Measurements from ENCODE around the gene FBXL5.

Gene FBXL5

DNA sequence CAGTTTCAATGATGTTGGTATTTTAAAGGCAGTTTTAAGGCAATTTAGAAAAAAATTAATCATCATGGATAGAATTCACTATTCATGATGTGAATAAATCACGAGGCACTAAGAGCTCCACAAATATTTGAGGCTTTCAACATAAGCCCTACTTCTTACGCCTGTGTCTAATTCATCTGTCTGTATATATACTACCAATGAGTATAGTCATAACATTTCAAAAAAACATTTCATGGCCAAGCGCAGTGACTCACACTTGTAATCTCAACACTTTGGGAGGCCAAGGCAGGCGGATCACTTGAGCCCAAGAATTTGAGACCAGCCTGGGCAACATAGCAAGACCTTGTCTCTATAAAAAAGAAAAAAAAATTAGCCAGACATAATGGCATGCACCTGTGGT is 56.5 kb downstream of the FBXL5 start:
- Histone ChIP-seq H3K4ac (ENCODE audit: low read length) (no peak overlapping the region), H2BK5ac (ENCODE audit: low read length) (no peak overlapping the region), H3K79me1 (ENCODE audit: low read depth, low read length) (no peaks in the 10 kb centered on the region), H2BK15ac (ENCODE audit: low read length) (no peak overlapping the region), H3K36me3 (replicated peaks in 1 of 2; ENCODE audit: control insufficient read depth in 2 of 2, insufficient read depth in 2 of 2, low read length in 2 of 2) (peaks cover 2 to 75% of the 10 kb centered on the region in 2 donors), H3K4me2 (ENCODE audit: insufficient read depth, low read length, poor library complexity, severe bottlenecking) (no peak overlapping the region), H3K18ac (ENCODE audit: low read length) (no peak overlapping the region), H3K4me1 (ENCODE audit: control insufficient read depth in 2 of 2, insufficient read depth in 1 of 2, low read depth in 1 of 2, low read length in 2 of 2) (peaks cover 0 to 2% of the 10 kb centered on the region in 2 donors), H4K91ac (ENCODE audit: low read depth, low read length, poor library complexity) (no peak overlapping the region), H2AK5ac (ENCODE audit: low read depth, low read length) (no peak overlapping the region), H2BK12ac (ENCODE audit: low read length) (no peak overlapping the region), H3K27me3 (ENCODE audit: control insufficient read depth in 3 of 3, insufficient read depth in 3 of 3, low read depth in 1 of 3, low read length in 3 of 3) (no peaks in the 10 kb centered on the region), H3K9ac (ENCODE audit: low read depth, low read length, poor library complexity) (no peak overlapping the region), H3K9me3 (replicated peaks in 1 of 2; ENCODE audit: control insufficient read depth in 2 of 2, insufficient read depth in 1 of 2, low read depth in 1 of 2, low read length in 2 of 2) (peaks cover 0 to 13% of the 10 kb centered on the region in 2 donors), H2BK120ac (ENCODE audit: low read depth, low read length) (no peak overlapping the region), H2AFZ (ENCODE audit: low read length) (no peak overlapping the region), H3K4me3 (ENCODE audit: low read length in 2 of 2) (no peak overlapping the region), H3K27ac (replicated peaks; ENCODE audit: low read length) (no peak overlapping the region), H3K23ac (ENCODE audit: low read depth, low read length, poor library complexity) (no peak overlapping the region), H3K14ac (ENCODE audit: low read length) (no peak overlapping the region), H4K8ac (ENCODE audit: low read depth, low read length) (no peak overlapping the region)
- no peak for DNase-seq (ENCODE audit: low spot score)
- WGBS, 2 donors (ENCODE audit: extremely low coverage in 2 of 2, insufficient read length in 2 of 2, insufficient replicate concordance in 1 of 2): no CpG with 5 or more reads among the region's 4 CpGs

DNA sequence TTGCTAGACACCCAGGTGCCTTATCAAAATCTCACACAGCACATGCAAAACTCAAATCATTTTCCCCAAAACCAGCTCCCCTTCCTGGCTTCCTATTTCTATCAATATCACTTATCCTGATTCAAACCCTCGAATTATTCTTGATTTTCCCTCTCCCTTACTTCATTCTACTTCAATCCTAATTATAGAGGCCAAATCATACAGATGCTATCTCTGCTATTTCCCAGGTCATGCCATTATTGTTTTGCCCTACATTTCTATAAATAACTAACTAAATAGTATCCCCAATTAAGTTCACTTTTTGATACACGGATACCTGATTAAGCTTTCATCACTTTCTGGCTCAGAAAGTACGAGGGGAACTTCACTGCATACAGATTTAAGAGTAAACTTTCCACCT is 62.4 kb downstream of the FBXL5 start:
- Histone ChIP-seq H3K4me2 (ENCODE audit: insufficient read depth, low read length, poor library complexity, severe bottlenecking) (no peak overlapping the region), H3K27me3 (ENCODE audit: control insufficient read depth in 3 of 3, insufficient read depth in 3 of 3, low read depth in 1 of 3, low read length in 3 of 3) (no peaks in the 10 kb centered on the region), H3K4me1 (ENCODE audit: control insufficient read depth in 2 of 2, insufficient read depth in 1 of 2, low read depth in 1 of 2, low read length in 2 of 2) (peaks cover 0 to 2% of the 10 kb centered on the region in 2 donors), H2BK120ac (ENCODE audit: low read depth, low read length) (no peak overlapping the region), H3K14ac (ENCODE audit: low read length) (no peak overlapping the region), H2AK5ac (ENCODE audit: low read depth, low read length) (no peak overlapping the region), H2BK15ac (ENCODE audit: low read length) (no peak overlapping the region), H2AFZ (ENCODE audit: low read length) (no peak overlapping the region), H2BK12ac (ENCODE audit: low read length) (no peak overlapping the region), H3K4me3 (ENCODE audit: low read length in 2 of 2) (no peak overlapping the region), H4K8ac (ENCODE audit: low read depth, low read length) (no peak overlapping the region), H3K18ac (ENCODE audit: low read length) (no peak overlapping the region), H3K9ac (ENCODE audit: low read depth, low read length, poor library complexity) (no peak overlapping the region), H3K4ac (ENCODE audit: low read length) (no peak overlapping the region), H3K23ac (ENCODE audit: low read depth, low read length, poor library complexity) (no peak overlapping the region), H3K79me1 (ENCODE audit: low read depth, low read length) (no peaks in the 10 kb centered on the region), H3K27ac (replicated peaks; ENCODE audit: low read length) (no peak overlapping the region), H4K91ac (ENCODE audit: low read depth, low read length, poor library complexity) (no peak overlapping the region), H3K9me3 (replicated peaks in 1 of 2; ENCODE audit: control insufficient read depth in 2 of 2, insufficient read depth in 1 of 2, low read depth in 1 of 2, low read length in 2 of 2) (peaks cover 0 to 3% of the 10 kb centered on the region in 2 donors), H3K36me3 (replicated peaks in 1 of 2; ENCODE audit: control insufficient read depth in 2 of 2, insufficient read depth in 2 of 2, low read length in 2 of 2) (peaks cover 0 to 36% of the 10 kb centered on the region in 2 donors), H2BK5ac (ENCODE audit: low read length) (no peak overlapping the region)
- whole genome bisulfite sequencing, 2 donors (ENCODE audit: extremely low coverage in 2 of 2, insufficient read length in 2 of 2, insufficient replicate concordance in 1 of 2): 100% methylated on average over 1 of the region's 3 CpGs; no CpG with 5 or more reads in 1 of the 2 donors
- no peak for DNase-seq (ENCODE audit: low spot score)

DNA sequence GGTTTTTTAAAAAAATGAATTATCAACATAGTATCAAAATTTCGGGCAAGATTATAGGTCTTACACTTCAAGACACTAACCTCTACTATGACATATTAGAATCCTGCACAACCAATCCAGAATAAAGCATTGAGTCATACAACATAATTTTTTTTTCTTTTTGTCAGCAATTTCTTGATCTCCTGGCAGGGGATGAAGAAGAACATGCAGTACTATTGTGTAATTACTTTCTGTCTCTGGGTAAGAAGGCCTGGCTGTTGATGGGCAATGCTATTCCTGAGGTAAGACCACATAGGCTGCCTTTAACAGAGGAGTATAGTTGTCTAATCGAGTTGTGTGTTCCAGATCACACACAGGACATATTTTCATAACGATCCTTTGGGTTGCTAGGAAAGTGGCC is 67.5 kb downstream of the FBXL5 start:
- H3K36me3 ChIP-seq (replicated peaks in 1 of 2; ENCODE audit: control insufficient read depth in 2 of 2, insufficient read depth in 2 of 2, low read length in 2 of 2): peaks cover 3 to 22% of the 10 kb centered on the region in 2 donors
- H2BK5ac ChIP-seq (ENCODE audit: low read length): no peak overlapping the region
- H2AFZ ChIP-seq (ENCODE audit: low read length): no peak overlapping the region
- peaks cover 3 to 12% of the 10 kb centered on the region in 2 donors for H3K9me3 ChIP-seq (replicated peaks in 1 of 2; ENCODE audit: control insufficient read depth in 2 of 2, insufficient read depth in 1 of 2, low read depth in 1 of 2, low read length in 2 of 2)
- no peak overlapping the region for H3K23ac ChIP-seq (ENCODE audit: low read depth, low read length, poor library complexity)
- H2BK15ac ChIP-seq (ENCODE audit: low read length): no peak overlapping the region
- no peak for DNase-seq (ENCODE audit: low spot score)
- no peak overlapping the region for H3K4me2 ChIP-seq (ENCODE audit: insufficient read depth, low read length, poor library complexity, severe bottlenecking)
- no peak overlapping the region for H3K4ac ChIP-seq (ENCODE audit: low read length)
- no peak overlapping the region for H3K9ac ChIP-seq (ENCODE audit: low read depth, low read length, poor library complexity)
- H3K79me1 ChIP-seq (ENCODE audit: low read depth, low read length): peaks cover 2% of the 10 kb centered on the region
- H3K27me3 ChIP-seq (ENCODE audit: control insufficient read depth in 3 of 3, insufficient read depth in 3 of 3, low read depth in 1 of 3, low read length in 3 of 3): no peaks in the 10 kb centered on the region
- H4K91ac ChIP-seq (ENCODE audit: low read depth, low read length, poor library complexity): no peak overlapping the region
- H3K4me3 ChIP-seq (ENCODE audit: low read length in 2 of 2): no peak overlapping the region
- no peak overlapping the region for H2BK12ac ChIP-seq (ENCODE audit: low read length)
- no peak overlapping the region for H2BK120ac ChIP-seq (ENCODE audit: low read depth, low read length)
- H3K4me1 ChIP-seq (ENCODE audit: control insufficient read depth in 2 of 2, insufficient read depth in 1 of 2, low read depth in 1 of 2, low read length in 2 of 2): no peaks in the 10 kb centered on the region
- WGBS, 2 donors (ENCODE audit: extremely low coverage in 2 of 2, insufficient read length in 2 of 2, insufficient replicate concordance in 1 of 2): no CpG with 5 or more reads among the region's 3 CpGs
- no peak overlapping the region for H3K14ac ChIP-seq (ENCODE audit: low read length)
- H3K18ac ChIP-seq (ENCODE audit: low read length): no peak overlapping the region
- H4K8ac ChIP-seq (ENCODE audit: low read depth, low read length): no peak overlapping the region
- no peak overlapping the region for H3K27ac ChIP-seq (replicated peaks; ENCODE audit: low read length)
- no peak overlapping the region for H2AK5ac ChIP-seq (ENCODE audit: low read depth, low read length)

DNA sequence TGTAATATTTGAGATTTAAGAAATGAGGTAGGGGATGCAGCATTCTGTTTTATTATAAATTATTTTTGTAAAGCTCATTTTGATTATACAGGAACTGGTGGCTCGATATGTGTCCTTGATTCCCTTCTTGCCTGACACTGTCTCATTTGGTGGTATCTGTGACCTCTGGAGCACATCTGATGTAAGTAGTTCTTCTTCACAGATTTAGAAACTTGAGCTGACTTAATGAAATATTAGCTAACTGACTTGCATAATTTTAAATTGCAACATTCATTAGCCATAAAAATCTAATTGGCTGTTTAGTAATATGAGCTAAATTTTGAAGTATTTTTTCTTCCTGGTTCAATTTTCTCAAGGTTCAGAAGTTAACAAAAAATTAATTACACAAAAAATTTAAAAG is 69.1 kb downstream of the FBXL5 start:
- H3K79me1 ChIP-seq (ENCODE audit: low read depth, low read length): peaks cover 2% of the 10 kb centered on the region
- H3K27me3 ChIP-seq (ENCODE audit: control insufficient read depth in 3 of 3, insufficient read depth in 3 of 3, low read depth in 1 of 3, low read length in 3 of 3): no peaks in the 10 kb centered on the region
- no peak overlapping the region for H3K4ac ChIP-seq (ENCODE audit: low read length)
- no peak overlapping the region for H3K9ac ChIP-seq (ENCODE audit: low read depth, low read length, poor library complexity)
- no peaks in the 10 kb centered on the region for H3K4me1 ChIP-seq (ENCODE audit: control insufficient read depth in 2 of 2, insufficient read depth in 1 of 2, low read depth in 1 of 2, low read length in 2 of 2)
- no peak overlapping the region for H2AK5ac ChIP-seq (ENCODE audit: low read depth, low read length)
- DNase-seq (ENCODE audit: low spot score): no peak
- no peak overlapping the region for H2BK15ac ChIP-seq (ENCODE audit: low read length)
- H4K91ac ChIP-seq (ENCODE audit: low read depth, low read length, poor library complexity): no peak overlapping the region
- no peak overlapping the region for H3K4me3 ChIP-seq (ENCODE audit: low read length in 2 of 2)
- no peak overlapping the region for H3K27ac ChIP-seq (replicated peaks; ENCODE audit: low read length)
- H3K4me2 ChIP-seq (ENCODE audit: insufficient read depth, low read length, poor library complexity, severe bottlenecking): no peak overlapping the region
- H3K14ac ChIP-seq (ENCODE audit: low read length): no peak overlapping the region
- H3K9me3 ChIP-seq (replicated peaks in 1 of 2; ENCODE audit: control insufficient read depth in 2 of 2, insufficient read depth in 1 of 2, low read depth in 1 of 2, low read length in 2 of 2): peaks cover 3 to 12% of the 10 kb centered on the region in 2 donors
- H3K36me3 ChIP-seq (replicated peaks in 1 of 2; ENCODE audit: control insufficient read depth in 2 of 2, insufficient read depth in 2 of 2, low read length in 2 of 2): peaks cover 3 to 21% of the 10 kb centered on the region in 2 donors
- H2BK5ac ChIP-seq (ENCODE audit: low read length): no peak overlapping the region
- no peak overlapping the region for H3K18ac ChIP-seq (ENCODE audit: low read length)
- no peak overlapping the region for H4K8ac ChIP-seq (ENCODE audit: low read depth, low read length)
- H2BK12ac ChIP-seq (ENCODE audit: low read length): no peak overlapping the region
- WGBS, 2 donors (ENCODE audit: extremely low coverage in 2 of 2, insufficient read length in 2 of 2, insufficient replicate concordance in 1 of 2): no CpG with 5 or more reads among the region's 1 CpG
- no peak overlapping the region for H2BK120ac ChIP-seq (ENCODE audit: low read depth, low read length)
- no peak overlapping the region for H3K23ac ChIP-seq (ENCODE audit: low read depth, low read length, poor library complexity)
- H2AFZ ChIP-seq (ENCODE audit: low read length): no peak overlapping the region
